Ovary (tissue), 3 donors: ENCODE measurements around the gene SLC25A5.

Experiments used
- CTCF ChIP-seq, 3 donors: fragments of 450-650 bp in 2 of 3; fragments of 200-600 bp in 1 of 3; IDR thresholded peaks; one replicate each; pipeline versions ENCODE4 v1.5.1 to v1.8.0; 2016 to 2022; ENCODE audit warnings: antibody characterized with exemption in 3 of 3, mild to moderate bottlenecking in 1 of 3
- EP300 ChIP-seq: sonication (generic); formaldehyde crosslinking; IDR thresholded peaks from one replicate; pipeline ENCODE4 v1.6.1; 2017; ENCODE audit warnings: antibody characterized with exemption
- POLR2A ChIP-seq: fragments of 450-650 bp; IDR thresholded peaks from one replicate; pipeline ENCODE4 v1.6.1; 2017; ENCODE audit warnings: antibody characterized with exemption, mild to moderate bottlenecking, moderate library complexity
- donor health status: DM: no; HTN: no; CAD: no.

GRCh38 chrX:119507206-119507605 lies 39.0 kb downstream of the SLC25A5 start:
- no peak for TF ChIP-seq POLR2A
- no peak for TF ChIP-seq CTCF (IDR thresholded peaks at IDR 0.05)
- no peak for TF ChIP-seq EP300
